Ishikawa (cell line): ENCODE data around the gene KIAA1217.

Experiments used
- CEBPB ChIP-seq: IDR thresholded peaks from 2 replicates; pipeline ENCODE4 v1.6.1; 2012
- CREB1 ChIP-seq: IDR thresholded peaks from 2 replicates; pipeline ENCODE4 v1.6.1; 2012; ENCODE audit warnings: low read depth
- EGR1 ChIP-seq: IDR thresholded peaks from 2 replicates; pipeline ENCODE4 v1.6.1; 2012
- EP300 ChIP-seq: IDR thresholded peaks from 2 replicates; pipeline ENCODE4 v1.6.1; 2012; ENCODE audit warnings: borderline replicate concordance
- FOXM1 ChIP-seq: IDR thresholded peaks from 2 replicates; pipeline ENCODE4 v1.6.1; 2012; ENCODE audit warnings: low read depth, borderline replicate concordance
- MAX ChIP-seq: IDR thresholded peaks from 2 replicates; pipeline ENCODE4 v1.6.1; 2012
- RAD21 ChIP-seq: IDR thresholded peaks from 2 replicates; pipeline ENCODE4 v1.6.1; 2012; ENCODE audit warnings: low read depth
- REST ChIP-seq: IDR thresholded peaks from 2 replicates; pipeline ENCODE4 v1.6.1; 2012; ENCODE audit warnings: low read depth, mild to moderate bottlenecking
- TAF1 ChIP-seq: IDR thresholded peaks from 2 replicates; pipeline ENCODE4 v1.6.1; 2012; ENCODE audit warnings: low read depth, mild to moderate bottlenecking
- TCF12 ChIP-seq: IDR thresholded peaks from 2 replicates; pipeline ENCODE4 v1.6.1; 2012; ENCODE audit warnings: low read depth
- TEAD4 ChIP-seq: IDR thresholded peaks from 2 replicates; pipeline ENCODE4 v1.6.1; 2012
- USF1 ChIP-seq: IDR thresholded peaks from 2 replicates; pipeline ENCODE4 v1.6.1; 2012
- YY1 ChIP-seq: IDR thresholded peaks from 2 replicates; pipeline ENCODE4 v1.6.1; 2012; ENCODE audit warnings: low read depth
- ZBTB7A ChIP-seq: IDR thresholded peaks from 2 replicates; pipeline ENCODE4 v1.6.1; 2012; ENCODE audit warnings: low read depth

GRCh38 chr10:24452030-24452429 is 243.1 kb downstream of the KIAA1217 start:
- TF ChIP-seq TEAD4 (no peak), EP300 (no peak), TAF1 (no peak), REST (no peak), MAX (no peak), USF1 (no peak), TCF12 (no peak), RAD21 (no peak), EGR1 (no peak), FOXM1 (no peak), CREB1 (no peak), ZBTB7A (no peak), CEBPB (no peak), YY1 (no peak)
